MM.1S (cell line): Measurements from ENCODE around the gene UBE2QL1.
A peak's percentile ranks its signal among the peaks of the same experiment; 100 is the strongest.

Experiments used
- DNase-seq: peaks from one replicate; pipeline ENCODE4 v3.0.0-alpha.2; 2015
- H2AFZ ChIP-seq: fragments of 300-600 bp; sonication (generic); 2 replicates; pipeline ENCODE4 v1.6.0; 2016; ENCODE audit warnings: antibody characterized with exemption, low read length
- H3F3A ChIP-seq: fragments of 300-600 bp; sonication (generic); 2 replicates; pipeline ENCODE4 v1.6.1; 2016; ENCODE audit warnings: mild to moderate bottlenecking, antibody characterized with exemption, low read length, moderate library complexity, mixed read lengths; ENCODE audit not compliant: insufficient read depth
- H3K27ac ChIP-seq: fragments of 300-600 bp; sonication (generic); 2 replicates; pipeline ENCODE4 v1.5.1; 2016; ENCODE audit warnings: mild to moderate bottlenecking, low read length
- H3K27me3 ChIP-seq: fragments of 300-600 bp; sonication (generic); replicated peaks from 2 replicates; pipeline ENCODE4 v1.6.0; 2016; ENCODE audit warnings: low read length; ENCODE audit not compliant: insufficient read depth
- H3K36me3 ChIP-seq: fragments of 300-600 bp; sonication (generic); replicated peaks from 2 replicates; pipeline ENCODE4 v1.6.1; 2016; ENCODE audit warnings: mild to moderate bottlenecking, low read length, mixed read lengths; ENCODE audit not compliant: insufficient read depth
- H3K4me1 ChIP-seq: fragments of 300-600 bp; sonication (generic); 2 replicates; pipeline ENCODE4 v1.6.1; 2016; ENCODE audit warnings: low read length, mixed read lengths
- H3K4me2 ChIP-seq: fragments of 300-600 bp; sonication (generic); 2 replicates; pipeline ENCODE4 v1.6.0; 2016; ENCODE audit warnings: low read depth, low read length
- H3K4me3 ChIP-seq: fragments of 300-600 bp; sonication (generic); 2 replicates; pipeline ENCODE4 v1.5.1; 2016; ENCODE audit warnings: low read length, mixed read lengths
- H3K79me2 ChIP-seq: fragments of 300-600 bp; sonication (generic); 2 replicates; pipeline ENCODE4 v1.6.1; 2016; ENCODE audit warnings: mixed run types, low read length, mixed read lengths
- H3K9ac ChIP-seq: fragments of 300-600 bp; sonication (generic); 2 replicates; pipeline ENCODE4 v1.6.1; 2016; ENCODE audit warnings: low read length, mixed read lengths
- H3K9me2 ChIP-seq: fragments of 300-600 bp; sonication (generic); replicated peaks from 2 replicates; pipeline ENCODE4 v1.6.1; 2016; ENCODE audit warnings: mild to moderate bottlenecking, low read length, mixed read lengths; ENCODE audit not compliant: insufficient read depth
- H3K9me3 ChIP-seq: fragments of 300-600 bp; sonication (generic); replicated peaks from 2 replicates; pipeline ENCODE4 v1.6.1; 2016; ENCODE audit warnings: mild to moderate bottlenecking, low read length, mixed read lengths; ENCODE audit not compliant: insufficient read depth
- H4K20me1 ChIP-seq: fragments of 300-600 bp; sonication (generic); 2 replicates; pipeline ENCODE4 v1.6.1; 2016; ENCODE audit warnings: mild to moderate bottlenecking, low read length, moderate library complexity, mixed read lengths; ENCODE audit not compliant: insufficient read depth
- CTCF ChIP-seq: fragments of 300-600 bp; sonication (generic); IDR thresholded peaks from 2 replicates; pipeline ENCODE4 v1.5.1; 2016; ENCODE audit warnings: antibody characterized with exemption, low read length, mixed read lengths
- EZH2 ChIP-seq: fragments of 300-600 bp; sonication (generic); optimal IDR thresholded peaks from 2 replicates; pipeline ENCODE3; 2017; ENCODE audit warnings: low read depth, mild to moderate bottlenecking, antibody characterized with exemption, low read length, mixed read lengths
- EZH2phosphoT487 ChIP-seq: fragments of 300-600 bp; sonication (generic); IDR thresholded peaks from 2 replicates; pipeline ENCODE4 v1.6.1; 2018; ENCODE audit warnings: antibody characterized with exemption, low read length

UBE2QL1 gene

GRCh38 chr5:6405591-6405990, 43.1 kb upstream of the UBE2QL1 start:
- Histone ChIP-seq H3K36me3 (no peaks in the 10 kb centered on the region), H3K4me2 (no peak overlapping the region), H3K9me2 (no peaks in the 10 kb centered on the region), H2AFZ (no peak overlapping the region), H3F3A (peaks cover 29% of the 10 kb centered on the region), H4K20me1 (no peaks in the 10 kb centered on the region), H3K79me2 (no peaks in the 10 kb centered on the region), H3K27ac (no peak overlapping the region), H3K27me3 (no peaks in the 10 kb centered on the region), H3K9ac (no peak overlapping the region), H3K4me3 (no peak overlapping the region), H3K4me1 (peaks cover 49% of the 10 kb centered on the region), H3K9me3 (no peaks in the 10 kb centered on the region)
- DNase-seq, result no peak
- no peak for TF ChIP-seq EZH2
- TF ChIP-seq CTCF, result no peak
- no peak for TF ChIP-seq EZH2phosphoT487

- H3K4me1 ChIP-seq, result peaks cover 32% of the 10 kb centered on the region
- no peaks in the 10 kb centered on the region for H3K36me3 ChIP-seq
- H3K9ac ChIP-seq, result no peak overlapping the region
- H3K4me3 ChIP-seq, result no peak overlapping the region
- H3K27ac ChIP-seq, result no peak overlapping the region
- DNase-seq, result no peak
- H3K79me2 ChIP-seq, result no peaks in the 10 kb centered on the region
- no peaks in the 10 kb centered on the region for H3K9me3 ChIP-seq
- no peaks in the 10 kb centered on the region for H3K27me3 ChIP-seq
- H3F3A ChIP-seq, result peaks cover 20% of the 10 kb centered on the region
- no peak for TF ChIP-seq EZH2phosphoT487
- no peak for TF ChIP-seq EZH2
- no peak for TF ChIP-seq CTCF
- H3K9me2 ChIP-seq, result no peaks in the 10 kb centered on the region
- H2AFZ ChIP-seq, result no peak overlapping the region
- H4K20me1 ChIP-seq, result no peaks in the 10 kb centered on the region
- H3K4me2 ChIP-seq, result no peak overlapping the region
Observed at GRCh38 chr5:6407558-6408259, 41.0 kb upstream of the UBE2QL1 start.

GRCh38 chr5:6408260-6408596, 40.4 kb upstream of the UBE2QL1 start:
- Histone ChIP-seq H3K36me3 (no peaks in the 10 kb centered on the region), H3K27ac (peak overlapping the region; percentile 59; the same call in 1 of the 2 replicates), H2AFZ (no peak overlapping the region), H3K4me1 (peaks cover 30% of the 10 kb centered on the region), H3K9me3 (no peaks in the 10 kb centered on the region), H3K9me2 (no peaks in the 10 kb centered on the region), H4K20me1 (no peaks in the 10 kb centered on the region), H3K4me2 (0 out of 2 replicates have a peak overlapping the region, but pooled peaks have one; percentile 28), H3K79me2 (no peaks in the 10 kb centered on the region), H3F3A (peaks cover 15% of the 10 kb centered on the region), H3K9ac (no peak overlapping the region), H3K27me3 (no peaks in the 10 kb centered on the region), H3K4me3 (no peak overlapping the region)
- TF ChIP-seq EZH2 (no peak), CTCF (no peak), EZH2phosphoT487 (no peak)
- no peak for DNase-seq
